AG04449 (cell line): ENCODE measurements around the gene LAMB3.

Experiments used
- CTCF ChIA-PET: fragments of 350-600 bp; formaldehyde crosslinking; extraction: SDS; loops from one replicate; lab custom pipeline; 2021; ENCODE audit warnings: antibody characterized with exemption; lab: Yijun Ruan, JAX
- POLR2A ChIA-PET: fragments of 400-600, 350-600 bp; formaldehyde crosslinking; extraction: SDS; loops from one replicate; lab custom pipeline; 2020; ENCODE audit warnings: antibody characterized with exemption, inconsistent platforms; lab: Yijun Ruan, JAX
- DNase-seq: peaks from one replicate; pipeline ENCODE4 v3.0.0-alpha.2; 2010; ENCODE audit warnings: low read depth, low spot score
- H3K4me3 ChIP-seq: 2 replicates; pipeline ENCODE4 v1.5.1; 2011; ENCODE audit warnings: low read depth, mild to moderate bottlenecking, control low read depth, low read length
- TF ChIP-seq, protein P1 (sequence below): IDR thresholded peaks from one replicate; pipeline ENCODE4 v1.5.1; 2011; ENCODE audit warnings: mild to moderate bottlenecking, moderate library complexity, low read length, control low read depth, inconsistent platforms; ENCODE audit not compliant: insufficient read depth; ENCODE audit errors: missing control alignments

Gene LAMB3

DNA sequence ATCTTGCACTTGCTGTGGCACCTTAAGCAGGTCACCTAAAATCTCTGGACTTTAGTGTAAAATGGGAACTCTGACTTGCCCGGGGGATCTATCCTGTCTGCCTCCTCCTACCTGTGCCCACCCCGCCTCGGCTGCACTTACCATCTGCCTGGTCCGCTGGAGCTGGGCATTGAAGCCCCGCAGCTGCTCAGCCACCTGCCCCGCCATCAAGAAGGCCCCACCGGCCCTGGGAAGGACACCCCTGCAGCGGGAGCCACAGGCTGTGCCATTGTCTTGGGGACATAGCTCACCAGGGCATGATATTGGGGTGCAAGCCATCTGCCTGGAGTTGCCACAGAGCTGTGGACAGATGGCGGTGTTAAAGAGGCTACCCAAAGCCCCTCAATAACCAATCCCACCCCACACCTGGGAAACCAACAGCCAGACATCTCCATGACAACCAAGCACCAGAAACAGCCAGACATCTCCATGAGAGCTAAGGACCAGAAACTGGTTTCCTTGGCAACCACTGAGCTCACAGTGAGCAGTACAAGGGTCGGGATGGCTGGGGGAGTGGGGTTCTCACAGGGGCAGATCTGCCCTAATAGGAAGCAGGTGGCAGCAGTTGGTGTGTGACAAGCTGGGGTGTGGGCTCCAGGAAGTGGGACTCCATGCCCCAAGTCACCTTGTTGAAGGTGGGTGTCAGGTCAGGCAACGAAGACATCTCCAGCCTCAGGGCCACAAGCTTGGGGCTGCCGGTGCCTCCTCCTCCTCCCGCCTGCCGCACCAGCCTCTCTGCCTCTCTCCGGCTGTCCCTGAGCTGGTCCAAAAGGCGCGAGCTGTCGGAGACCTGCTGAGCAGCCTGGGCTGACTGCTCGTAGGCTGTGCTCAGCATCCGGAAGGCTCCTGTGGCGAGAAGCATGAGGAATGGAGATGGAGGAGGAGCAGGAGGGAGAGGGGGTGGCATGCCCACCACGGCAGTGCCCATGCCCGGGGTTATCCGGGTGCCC is 29.1 kb downstream of the LAMB3 start:
- ChIA-PET POLR2A (no interaction called here), CTCF (interaction anchor here (0.8 to 11.3 kb wide), 10 partner anchors 8 to 125 kb away, joined by 3 to 300 read pairs (median 10); partner anchors contain the start of gene CAMK1G)
- no peak overlapping the region for H3K4me3 ChIP-seq
- TF ChIP-seq, protein P1, sequence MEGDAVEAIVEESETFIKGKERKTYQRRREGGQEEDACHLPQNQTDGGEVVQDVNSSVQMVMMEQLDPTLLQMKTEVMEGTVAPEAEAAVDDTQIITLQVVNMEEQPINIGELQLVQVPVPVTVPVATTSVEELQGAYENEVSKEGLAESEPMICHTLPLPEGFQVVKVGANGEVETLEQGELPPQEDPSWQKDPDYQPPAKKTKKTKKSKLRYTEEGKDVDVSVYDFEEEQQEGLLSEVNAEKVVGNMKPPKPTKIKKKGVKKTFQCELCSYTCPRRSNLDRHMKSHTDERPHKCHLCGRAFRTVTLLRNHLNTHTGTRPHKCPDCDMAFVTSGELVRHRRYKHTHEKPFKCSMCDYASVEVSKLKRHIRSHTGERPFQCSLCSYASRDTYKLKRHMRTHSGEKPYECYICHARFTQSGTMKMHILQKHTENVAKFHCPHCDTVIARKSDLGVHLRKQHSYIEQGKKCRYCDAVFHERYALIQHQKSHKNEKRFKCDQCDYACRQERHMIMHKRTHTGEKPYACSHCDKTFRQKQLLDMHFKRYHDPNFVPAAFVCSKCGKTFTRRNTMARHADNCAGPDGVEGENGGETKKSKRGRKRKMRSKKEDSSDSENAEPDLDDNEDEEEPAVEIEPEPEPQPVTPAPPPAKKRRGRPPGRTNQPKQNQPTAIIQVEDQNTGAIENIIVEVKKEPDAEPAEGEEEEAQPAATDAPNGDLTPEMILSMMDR: no peak
- DNase-seq: no peak

GRCh38 chr1:209621741-209622655 is 30.2 kb downstream of the LAMB3 start:
- POLR2A ChIA-PET: no interaction called here
- TF ChIP-seq, protein P1: no peak
- CTCF ChIA-PET: interaction anchor here (1.9 to 11.3 kb wide), 4 partner anchors 9 to 52 kb away, joined by 9 to 300 read pairs (median 142); partner anchors contain the start of gene CAMK1G

GRCh38 chr1:209621286-209621685 is 30.9 kb downstream of the LAMB3 start:
- no peak overlapping the region for H3K4me3 ChIP-seq
- no peak for DNase-seq
- ChIA-PET POLR2A (no interaction called here), CTCF (interaction anchor here (1.5 to 22.9 kb wide), 2 partner anchors 6 to 47 kb away, joined by 3 to 274 read pairs; no protein-coding TSS in a partner anchor)
- TF ChIP-seq, protein P1: no peak

More at GRCh38 chr1:209621741-209622655, 30.2 kb downstream of the LAMB3 start:
- no peak for DNase-seq
- no peak overlapping the region for H3K4me3 ChIP-seq

- ChIA-PET POLR2A (no interaction called here), CTCF (interaction anchor here (1.1 to 22.9 kb wide), 7 partner anchors 7 to 266 kb away, joined by 3 to 274 read pairs (median 7); no protein-coding TSS in a partner anchor)
- no peak for DNase-seq
- TF ChIP-seq, protein P1: no peak
- H3K4me3 ChIP-seq: no peak overlapping the region
Observed at GRCh38 chr1:209620487-209620884, 31.7 kb downstream of the LAMB3 start.

GRCh38 chr1:209619696-209620486 is 32.3 kb downstream of the LAMB3 start:
- POLR2A ChIA-PET: no interaction called here
- H3K4me3 ChIP-seq: no peak overlapping the region
- TF ChIP-seq, protein P1: no peak
- no peak for DNase-seq
- CTCF ChIA-PET: interaction anchor here (1.0 to 22.9 kb wide), 12 partner anchors 7 to 266 kb away, joined by 3 to 274 read pairs (median 6); no protein-coding TSS in a partner anchor
